ENCODE data around the gene RALGPS1.

The RALGPS1 gene

DNA sequence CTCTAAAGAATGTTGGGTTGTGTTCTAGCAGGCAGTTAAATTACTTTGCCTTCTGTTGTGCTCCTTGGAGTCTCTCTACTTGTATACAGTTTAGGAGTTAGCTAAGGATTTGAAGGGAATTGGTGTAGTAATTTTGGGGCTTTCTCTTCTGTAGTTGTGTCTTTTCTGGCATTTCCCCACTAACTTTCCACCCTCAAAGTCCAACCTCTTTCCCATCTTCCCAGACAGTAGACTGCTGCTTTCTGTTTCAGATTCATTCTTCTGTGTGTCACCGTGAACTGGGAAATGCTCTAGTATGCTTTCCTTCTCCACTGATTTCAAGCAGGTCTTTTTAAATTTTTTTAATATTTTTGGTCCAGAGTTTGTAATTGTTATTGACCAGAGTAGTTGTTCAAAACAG lies 212.4 kb downstream of the RALGPS1 start:
- ChIA-PET CTCF (no interaction called here), POLR2A (no interaction called here)
- TF ChIP-seq SP1 (IDR thresholded peaks at IDR 0.05) = no peak
- TF ChIP-seq L3MBTL2 (conservative IDR thresholded peaks at IDR 0.05) = no peak
- no peak for TF ChIP-seq FOXM1 (IDR thresholded peaks at IDR 0.05; ENCODE audit: borderline replicate concordance)
- no peak for TF ChIP-seq TARDBP (IDR thresholded peaks at IDR 0.05)
- no peak for TF ChIP-seq FOXK2 (IDR thresholded peaks at IDR 0.05)
- DNase-seq (ENCODE audit: extremely low spot score) = no peak

DNA sequence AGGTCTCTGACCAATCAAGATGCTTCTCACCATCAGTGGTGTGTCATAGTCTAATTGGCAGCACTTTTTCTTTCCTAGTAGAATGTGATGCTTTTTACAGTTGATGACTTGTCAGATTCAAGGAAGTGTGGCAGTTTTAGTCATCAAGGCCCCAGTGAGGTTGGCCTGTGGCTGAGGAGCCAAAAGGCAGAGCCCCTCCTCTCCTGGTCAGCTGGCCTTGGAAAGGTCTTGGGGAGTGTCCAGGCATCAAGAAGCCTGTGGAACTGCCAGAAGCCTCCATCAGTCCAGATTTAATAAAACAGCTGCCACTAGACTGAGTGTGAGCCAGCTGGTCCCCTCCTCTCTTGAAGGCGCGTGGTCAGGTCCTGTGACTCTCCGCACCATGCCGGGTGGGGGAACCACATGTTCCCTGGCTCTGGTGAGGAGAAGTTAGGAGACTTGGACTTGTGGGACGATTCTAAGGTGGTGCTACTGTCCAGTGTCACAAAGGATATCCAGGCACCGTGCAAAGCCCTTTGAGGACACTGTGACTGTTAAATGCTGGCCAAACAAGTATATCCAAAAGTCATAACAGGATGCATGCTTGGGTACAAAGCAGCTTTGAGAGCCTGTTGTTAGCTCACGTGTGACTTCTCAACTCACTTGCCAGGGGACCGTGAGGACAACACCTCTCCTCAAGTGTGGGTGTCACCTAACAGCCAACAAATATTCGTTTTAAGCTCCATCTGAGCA lies 213.9 kb downstream of the RALGPS1 start:
- ChIA-PET POLR2A (no interaction called here), CTCF (no interaction called here)
- TF ChIP-seq ELF4 (IDR thresholded peaks at IDR 0.05) (no peak), FOXK2 (IDR thresholded peaks at IDR 0.05) (no peak), TARDBP (IDR thresholded peaks at IDR 0.05) (no peak), CTBP1 (IDR thresholded peaks at IDR 0.05; ENCODE audit: borderline replicate concordance) (no peak), SP1 (IDR thresholded peaks at IDR 0.05) (no peak), ZNF384 (IDR thresholded peaks at IDR 0.05) (no peak), ARNT (IDR thresholded peaks at IDR 0.05) (no peak), FOXM1 (IDR thresholded peaks at IDR 0.05; ENCODE audit: borderline replicate concordance) (no peak), L3MBTL2 (conservative IDR thresholded peaks at IDR 0.05) (no peak), FOXA1 (IDR thresholded peaks at IDR 0.05) (no peak), HDGF (IDR thresholded peaks at IDR 0.05; ENCODE audit: borderline replicate concordance) (no peak), NFRKB (IDR thresholded peaks at IDR 0.05) (no peak), BHLHE40 (IDR thresholded peaks at IDR 0.05; ENCODE audit: borderline replicate concordance) (no peak), LEF1 (IDR thresholded peaks at IDR 0.05; ENCODE audit: borderline replicate concordance) (no peak)
- TF ChIP-seq, protein P1, sequence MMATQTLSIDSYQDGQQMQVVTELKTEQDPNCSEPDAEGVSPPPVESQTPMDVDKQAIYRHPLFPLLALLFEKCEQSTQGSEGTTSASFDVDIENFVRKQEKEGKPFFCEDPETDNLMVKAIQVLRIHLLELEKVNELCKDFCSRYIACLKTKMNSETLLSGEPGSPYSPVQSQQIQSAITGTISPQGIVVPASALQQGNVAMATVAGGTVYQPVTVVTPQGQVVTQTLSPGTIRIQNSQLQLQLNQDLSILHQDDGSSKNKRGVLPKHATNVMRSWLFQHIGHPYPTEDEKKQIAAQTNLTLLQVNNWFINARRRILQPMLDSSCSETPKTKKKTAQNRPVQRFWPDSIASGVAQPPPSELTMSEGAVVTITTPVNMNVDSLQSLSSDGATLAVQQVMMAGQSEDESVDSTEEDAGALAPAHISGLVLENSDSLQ (IDR thresholded peaks at IDR 0.05) = no peak
- DNase-seq (ENCODE audit: extremely low spot score) = no peak

DNA sequence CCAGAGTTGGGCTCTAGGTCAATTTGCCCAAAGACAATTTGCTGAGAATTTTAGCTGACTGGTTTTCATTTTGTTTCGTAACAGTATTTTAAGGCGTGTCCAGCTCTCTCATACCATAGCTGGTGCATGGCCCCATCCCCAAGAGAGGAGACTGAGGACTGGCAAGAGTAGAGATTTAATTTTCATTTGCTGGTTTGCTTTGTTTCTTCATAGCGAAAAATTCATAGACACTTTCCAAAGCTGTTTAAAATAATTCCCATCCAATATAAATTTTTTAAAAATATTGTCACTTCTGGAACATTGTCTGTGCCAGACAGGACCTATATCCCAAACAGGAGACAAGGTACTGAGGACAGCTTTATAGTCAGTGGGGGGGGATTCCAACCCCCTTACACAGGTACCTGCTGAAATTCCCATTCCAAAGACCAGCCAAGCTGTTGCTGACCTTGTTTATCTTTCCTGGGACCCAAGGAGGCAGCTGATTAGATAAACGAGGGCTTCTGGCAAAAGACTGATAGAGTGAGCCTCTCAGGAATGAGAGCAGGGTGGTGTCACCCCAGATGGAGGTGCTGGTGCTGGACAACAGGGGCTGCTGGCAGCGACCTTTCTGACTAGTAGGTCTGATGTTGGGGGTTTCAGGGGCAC lies 214.6 kb downstream of the RALGPS1 start:
- POLR2A ChIA-PET = no interaction called here
- DNase-seq (ENCODE audit: extremely low spot score) = no peak
- CTCF ChIA-PET = no interaction called here
- no peak for TF ChIP-seq NFRKB (IDR thresholded peaks at IDR 0.05)
- TF ChIP-seq LEF1 (IDR thresholded peaks at IDR 0.05; ENCODE audit: borderline replicate concordance) = no peak
- no peak for TF ChIP-seq SP1 (IDR thresholded peaks at IDR 0.05)
- no peak for TF ChIP-seq FOXM1 (IDR thresholded peaks at IDR 0.05; ENCODE audit: borderline replicate concordance)
- no peak for TF ChIP-seq L3MBTL2 (conservative IDR thresholded peaks at IDR 0.05)
- TF ChIP-seq ZNF384 (IDR thresholded peaks at IDR 0.05) = no peak
- TF ChIP-seq TARDBP (IDR thresholded peaks at IDR 0.05) = no peak
- TF ChIP-seq FOXK2 (IDR thresholded peaks at IDR 0.05) = no peak
- TF ChIP-seq ARNT (IDR thresholded peaks at IDR 0.05) = no peak
- no peak for TF ChIP-seq HDGF (IDR thresholded peaks at IDR 0.05; ENCODE audit: borderline replicate concordance)
- no peak for TF ChIP-seq ELF4 (IDR thresholded peaks at IDR 0.05)
- no peak for TF ChIP-seq CTBP1 (IDR thresholded peaks at IDR 0.05; ENCODE audit: borderline replicate concordance)
- TF ChIP-seq, protein P1 (IDR thresholded peaks at IDR 0.05) = no peak
- no peak for TF ChIP-seq FOXA1 (IDR thresholded peaks at IDR 0.05)
- no peak for TF ChIP-seq BHLHE40 (IDR thresholded peaks at IDR 0.05; ENCODE audit: borderline replicate concordance)

- CTCF ChIA-PET = no interaction called here
- TF ChIP-seq ELF4 (IDR thresholded peaks at IDR 0.05) (no peak), HDGF (IDR thresholded peaks at IDR 0.05; ENCODE audit: borderline replicate concordance) (no peak), FOXK2 (IDR thresholded peaks at IDR 0.05) (no peak), LEF1 (IDR thresholded peaks at IDR 0.05; ENCODE audit: borderline replicate concordance) (no peak), CTBP1 (IDR thresholded peaks at IDR 0.05; ENCODE audit: borderline replicate concordance) (no peak), ARNT (IDR thresholded peaks at IDR 0.05) (no peak), SP1 (IDR thresholded peaks at IDR 0.05) (no peak)
- DNase-seq (ENCODE audit: extremely low spot score) = no peak
- POLR2A ChIA-PET = no interaction called here
These were observed 215.1 kb downstream of the RALGPS1 start for GRCh38 chr9:127129718-127130085.

- no peak for DNase-seq (ENCODE audit: extremely low spot score)
- ChIA-PET CTCF (no interaction called here), POLR2A (no interaction called here)
- TF ChIP-seq TARDBP (IDR thresholded peaks at IDR 0.05) = no peak
- TF ChIP-seq, protein P1 (IDR thresholded peaks at IDR 0.05) = no peak
- no peak for TF ChIP-seq NFRKB (IDR thresholded peaks at IDR 0.05)
- no peak for TF ChIP-seq FOXK2 (IDR thresholded peaks at IDR 0.05)
- TF ChIP-seq LEF1 (IDR thresholded peaks at IDR 0.05; ENCODE audit: borderline replicate concordance) = no peak
- no peak for TF ChIP-seq SP1 (IDR thresholded peaks at IDR 0.05)
- no peak for TF ChIP-seq FOXM1 (IDR thresholded peaks at IDR 0.05; ENCODE audit: borderline replicate concordance)
- TF ChIP-seq FOXA1 (IDR thresholded peaks at IDR 0.05) = no peak
- TF ChIP-seq SUZ12 (IDR thresholded peaks at IDR 0.05) = no peak
- TF ChIP-seq BHLHE40 (IDR thresholded peaks at IDR 0.05; ENCODE audit: borderline replicate concordance) = no peak
- TF ChIP-seq ELF4 (IDR thresholded peaks at IDR 0.05) = no peak
- TF ChIP-seq ZNF384 (IDR thresholded peaks at IDR 0.05) = no peak
These were observed 215.7 kb downstream of the RALGPS1 start for GRCh38 chr9:127130235-127130634.

All from HEK293T (cell line).